Endothelial cell (in vitro differentiated cells): ENCODE results near the gene DROSHA. TPM values are rescaled to one million over a fixed set of nuclear protein-coding genes. Genes with fewer than 3 reads are reported as not detected.

Experiments
- DNase-seq: peaks from one replicate; pipeline ENCODE4 v3.0.0; 2021; ENCODE audit warnings: low spot score
- H3K27ac Mint-ChIP-seq: one replicate; pipeline ENCODE4 v1.8.0; 2021; ENCODE audit warnings: mixed read lengths, inconsistent platforms; ENCODE audit not compliant: unreplicated experiment
- H3K27me3 Mint-ChIP-seq: one replicate; pipeline ENCODE4 v1.8.0; 2021; ENCODE audit warnings: mild to moderate bottlenecking, moderate library complexity, mixed read lengths, inconsistent platforms; ENCODE audit not compliant: unreplicated experiment
- H3K36me3 Mint-ChIP-seq: one replicate; pipeline ENCODE4 v1.8.0; 2021; ENCODE audit warnings: mild to moderate bottlenecking, low read depth, mixed read lengths, inconsistent platforms; ENCODE audit not compliant: unreplicated experiment
- H3K4me1 Mint-ChIP-seq: one replicate; pipeline ENCODE4 v1.8.0; 2021; ENCODE audit warnings: mild to moderate bottlenecking, mixed read lengths, inconsistent platforms; ENCODE audit not compliant: unreplicated experiment
- H3K4me3 Mint-ChIP-seq: one replicate; pipeline ENCODE4 v1.8.0; 2021; ENCODE audit warnings: mild to moderate bottlenecking, mixed read lengths, inconsistent platforms; ENCODE audit not compliant: unreplicated experiment
- H3K9me3 Mint-ChIP-seq: one replicate; pipeline ENCODE4 v1.8.0; 2021; ENCODE audit warnings: mixed read lengths, inconsistent platforms; ENCODE audit not compliant: unreplicated experiment
- total RNA-seq: library from RNA; stranded (reverse); fragmentation: NEBNext Ultra II Directional; extraction: Animal tissue kit (Norgen Biotek cat#: 25700); gene quantifications from one replicate; pipeline ENCODE4 v1.2.1, GENCODE V29; 2021; ENCODE audit not compliant: unreplicated experiment
- TF ChIP-seq, protein P1 (sequence below): fragments of 200-600 bp; sonication (generic); IDR thresholded peaks from one replicate; pipeline ENCODE4 v1.5.0; 2021; ENCODE audit warnings: antibody characterized with exemption; ENCODE audit not compliant: unreplicated experiment

Gene DROSHA
- total RNA-seq, 1 donor from 2014 or later = 98.2 TPM

DNA sequence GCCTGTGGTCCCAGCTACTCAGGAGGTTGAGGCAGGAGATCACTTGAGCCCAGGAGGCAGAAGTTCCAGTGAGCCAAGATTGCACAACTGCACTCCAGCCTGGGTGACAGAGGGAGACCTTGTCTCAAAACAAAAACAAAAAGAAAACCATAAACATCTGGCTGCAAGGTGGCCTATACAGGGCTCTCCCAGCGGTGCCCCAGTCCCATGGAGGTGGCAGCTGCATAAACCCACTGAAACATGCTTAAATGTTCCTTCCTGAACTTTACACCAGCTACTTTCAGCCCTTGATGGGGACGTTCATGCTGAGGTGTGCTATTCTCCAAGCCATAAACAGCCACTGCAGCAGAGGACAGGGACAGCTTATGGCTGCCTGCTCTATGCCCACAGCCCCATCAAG is 35.6 kb downstream of the DROSHA start:
- DNase-seq = no peak
- Mint-ChIP-seq H3K4me3 (no peak overlapping the region), H3K27ac (no peak overlapping the region), H3K9me3 (no peaks in the 10 kb centered on the region), H3K27me3 (peaks cover 4% of the 10 kb centered on the region), H3K4me1 (peaks cover 24% of the 10 kb centered on the region), H3K36me3 (peaks cover 36% of the 10 kb centered on the region)
- TF ChIP-seq, protein P1, sequence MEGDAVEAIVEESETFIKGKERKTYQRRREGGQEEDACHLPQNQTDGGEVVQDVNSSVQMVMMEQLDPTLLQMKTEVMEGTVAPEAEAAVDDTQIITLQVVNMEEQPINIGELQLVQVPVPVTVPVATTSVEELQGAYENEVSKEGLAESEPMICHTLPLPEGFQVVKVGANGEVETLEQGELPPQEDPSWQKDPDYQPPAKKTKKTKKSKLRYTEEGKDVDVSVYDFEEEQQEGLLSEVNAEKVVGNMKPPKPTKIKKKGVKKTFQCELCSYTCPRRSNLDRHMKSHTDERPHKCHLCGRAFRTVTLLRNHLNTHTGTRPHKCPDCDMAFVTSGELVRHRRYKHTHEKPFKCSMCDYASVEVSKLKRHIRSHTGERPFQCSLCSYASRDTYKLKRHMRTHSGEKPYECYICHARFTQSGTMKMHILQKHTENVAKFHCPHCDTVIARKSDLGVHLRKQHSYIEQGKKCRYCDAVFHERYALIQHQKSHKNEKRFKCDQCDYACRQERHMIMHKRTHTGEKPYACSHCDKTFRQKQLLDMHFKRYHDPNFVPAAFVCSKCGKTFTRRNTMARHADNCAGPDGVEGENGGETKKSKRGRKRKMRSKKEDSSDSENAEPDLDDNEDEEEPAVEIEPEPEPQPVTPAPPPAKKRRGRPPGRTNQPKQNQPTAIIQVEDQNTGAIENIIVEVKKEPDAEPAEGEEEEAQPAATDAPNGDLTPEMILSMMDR = no peak

DNA sequence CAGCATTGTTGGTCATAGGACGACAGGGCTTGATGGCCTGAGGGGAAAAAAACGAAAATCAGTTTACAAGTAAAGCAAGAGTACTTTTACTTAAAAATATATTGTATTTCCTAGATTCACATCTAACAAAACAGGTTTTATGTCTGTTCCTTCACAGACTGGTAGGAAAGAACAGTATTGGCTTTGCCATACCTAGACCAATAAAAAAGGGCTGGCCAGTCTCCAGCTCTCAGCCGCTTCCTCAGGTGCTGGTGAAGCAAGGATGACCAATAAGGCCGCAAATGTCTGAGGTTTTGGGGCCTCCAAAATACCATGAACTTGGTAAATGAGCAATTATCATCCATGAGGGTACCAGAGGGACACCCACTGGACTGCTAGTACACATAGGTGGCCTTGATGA is 36.6 kb downstream of the DROSHA start:
- H3K27me3 Mint-ChIP-seq = peaks cover 4% of the 10 kb centered on the region
- H3K4me1 Mint-ChIP-seq = peaks cover 21% of the 10 kb centered on the region
- no peak for DNase-seq
- TF ChIP-seq, protein P1 = no peak
- no peaks in the 10 kb centered on the region for H3K9me3 Mint-ChIP-seq
- H3K4me3 Mint-ChIP-seq = peak overlapping the region; percentile 73
- H3K27ac Mint-ChIP-seq = no peak overlapping the region
- peaks cover 32% of the 10 kb centered on the region for H3K36me3 Mint-ChIP-seq

DNA sequence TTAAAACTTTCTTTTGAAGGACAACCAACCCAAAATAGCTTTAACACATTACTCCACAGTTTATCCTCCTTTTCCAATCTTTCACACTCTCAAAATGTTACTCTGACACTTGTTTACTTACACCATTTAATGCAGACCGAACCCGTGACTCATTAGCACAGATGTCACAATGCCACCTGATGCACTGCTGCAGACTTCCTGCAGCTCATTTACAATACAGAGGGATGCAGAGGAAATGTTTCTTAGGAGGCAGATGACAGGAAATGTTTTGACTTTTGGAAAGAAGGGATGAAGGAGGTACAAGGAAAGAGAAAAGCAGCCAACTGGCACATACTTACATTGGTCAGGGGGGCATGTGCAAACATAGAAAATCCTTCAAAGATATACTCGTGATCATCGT is 39.0 kb downstream of the DROSHA start:
- H3K27ac Mint-ChIP-seq = peak overlapping the region; percentile 89

DNA sequence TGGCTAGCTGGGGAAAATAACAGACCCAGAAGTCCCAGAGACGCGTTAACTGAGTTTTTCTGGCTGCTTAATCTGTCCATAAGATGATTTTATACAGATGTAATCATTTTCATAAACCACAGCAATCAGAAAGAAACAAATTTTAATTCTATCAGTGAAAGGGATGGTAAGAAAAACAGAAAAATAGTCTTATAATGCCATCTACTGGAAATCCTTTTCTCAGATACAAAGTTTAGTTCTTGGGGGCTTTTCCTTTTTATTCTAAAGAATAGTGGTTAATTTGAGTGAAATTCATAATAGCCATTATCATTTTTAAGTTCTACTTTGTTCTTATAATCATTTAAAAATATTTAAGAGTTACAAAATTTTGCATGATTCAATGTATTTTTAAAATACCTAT is 44.4 kb downstream of the DROSHA start:
- Mint-ChIP-seq H3K27me3 (no peaks in the 10 kb centered on the region), H3K27ac (no peak overlapping the region), H3K4me1 (peaks cover 4% of the 10 kb centered on the region), H3K9me3 (no peaks in the 10 kb centered on the region), H3K36me3 (peaks cover 14% of the 10 kb centered on the region), H3K4me3 (no peak overlapping the region)
- no peak for DNase-seq
- TF ChIP-seq, protein P1 = no peak

More for the DNA sequence above, 39.0 kb downstream of the DROSHA start:
- Mint-ChIP-seq H3K36me3 (peaks cover 33% of the 10 kb centered on the region), H3K27me3 (peaks cover 4% of the 10 kb centered on the region), H3K4me3 (no peak overlapping the region), H3K9me3 (no peaks in the 10 kb centered on the region), H3K4me1 (peaks cover 15% of the 10 kb centered on the region)
- no peak for DNase-seq
- TF ChIP-seq, protein P1 = no peak

DNA sequence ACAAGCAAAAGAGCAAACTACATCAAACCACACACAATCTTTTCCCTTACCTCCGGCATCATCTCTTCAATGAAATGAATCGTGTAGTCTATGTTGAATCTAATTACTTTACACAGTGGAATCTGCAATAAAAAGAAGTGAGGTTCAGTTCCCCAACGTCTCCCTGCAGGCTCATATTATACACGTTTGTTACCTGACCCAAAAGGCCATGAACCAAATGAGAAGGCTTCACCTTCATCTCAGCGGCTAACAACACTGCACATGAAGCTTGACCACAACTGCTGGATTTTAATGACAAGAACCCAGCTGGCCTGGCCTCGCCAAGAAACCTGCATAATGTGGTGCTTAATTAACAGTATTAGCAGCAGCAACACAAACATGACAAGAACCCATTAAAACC is 45.5 kb downstream of the DROSHA start:
- Mint-ChIP-seq H3K9me3 (no peaks in the 10 kb centered on the region), H3K4me3 (no peak overlapping the region), H3K36me3 (peaks cover 22% of the 10 kb centered on the region), H3K4me1 (no peaks in the 10 kb centered on the region), H3K27ac (no peak overlapping the region), H3K27me3 (no peaks in the 10 kb centered on the region)
- TF ChIP-seq, protein P1 = no peak
- no peak for DNase-seq
